Activated T-helper 9 cell treated with anti-CD3 and anti-CD28 coated beads, Interleukin-2, amount 50 U/mL, for 16 hours (primary cell): ENCODE measurements around the gene CNGA3.
A peak's percentile ranks its signal among the peaks of the same experiment; 100 is the strongest.
"Not testable (repeated sequence)": the region's sequence is repeated elsewhere in the genome, so short reads cannot be mapped to it uniquely, and the experiment has no call there.

Experiments
- DNase-seq: peaks from one replicate; pipeline ENCODE4 v3.0.0-alpha.2; 2020; ENCODE audit warnings: low read depth

The CNGA3 gene

GRCh38 chr2:98403878-98404277, 57.6 kb downstream of the CNGA3 start:
- DNase-seq, result no peak

GRCh38 chr2:98404556-98405250, 58.4 kb downstream of the CNGA3 start:
- no peak for DNase-seq

GRCh38 chr2:98405301-98405700, 59.0 kb downstream of the CNGA3 start:
- no peak for DNase-seq

GRCh38 chr2:98408155-98408554, 61.9 kb downstream of the CNGA3 start:
- no peak for DNase-seq

GRCh38 chr2:98412751-98413458, 66.6 kb downstream of the CNGA3 start:
- peak; percentile 18 for DNase-seq

- not testable (repeated sequence) for DNase-seq
These were observed 68.0 kb downstream of the CNGA3 start for GRCh38 chr2:98414246-98414645.

GRCh38 chr2:98415719-98416248, 69.5 kb downstream of the CNGA3 start:
- not testable (repeated sequence) for DNase-seq

GRCh38 chr2:98416383-98417159, 70.3 kb downstream of the CNGA3 start:
- DNase-seq, result no peak

GRCh38 chr2:98419544-98419943, 73.3 kb downstream of the CNGA3 start:
- no peak for DNase-seq

- DNase-seq, result no peak
These were observed 73.9 kb downstream of the CNGA3 start for GRCh38 chr2:98419977-98420725.

GRCh38 chr2:98422449-98422848, 76.2 kb downstream of the CNGA3 start:
- no peak for DNase-seq

- DNase-seq, result no peak
These were observed 80.5 kb downstream of the CNGA3 start for GRCh38 chr2:98426771-98427170.

GRCh38 chr2:98432145-98432544, 85.9 kb downstream of the CNGA3 start:
- DNase-seq, result no peak

- DNase-seq, result no peak
These were observed 87.2 kb downstream of the CNGA3 start for GRCh38 chr2:98433363-98433964.

- DNase-seq, result no peak
These were observed 88.2 kb downstream of the CNGA3 start for GRCh38 chr2:98434492-98434891.

- not testable (repeated sequence) for DNase-seq
These were observed 89.4 kb downstream of the CNGA3 start for GRCh38 chr2:98435670-98436069.

GRCh38 chr2:98436734-98437133, 90.5 kb downstream of the CNGA3 start:
- DNase-seq, result no peak

GRCh38 chr2:98438190-98439133, 92.2 kb downstream of the CNGA3 start:
- no peak for DNase-seq

- DNase-seq, result no peak
These were observed 95.6 kb downstream of the CNGA3 start for GRCh38 chr2:98441706-98442450.

- DNase-seq, result no peak
These were observed 96.2 kb downstream of the CNGA3 start for GRCh38 chr2:98442488-98442887.
